SK-N-MC (cell line): ENCODE measurements around the gene RHPN2.

Source experiments
- EZH2 ChIP-seq: fragments of 200-600 bp; sonication (generic); IDR thresholded peaks from one replicate; pipeline ENCODE4 v1.6.1; 2017; ENCODE audit warnings: antibody characterized with exemption
- POLR2AphosphoS5 ChIP-seq: IDR thresholded peaks from 2 replicates; pipeline ENCODE4 v1.6.1; 2012; ENCODE audit warnings: mild to moderate bottlenecking, low read depth, low read length, borderline replicate concordance

DNA sequence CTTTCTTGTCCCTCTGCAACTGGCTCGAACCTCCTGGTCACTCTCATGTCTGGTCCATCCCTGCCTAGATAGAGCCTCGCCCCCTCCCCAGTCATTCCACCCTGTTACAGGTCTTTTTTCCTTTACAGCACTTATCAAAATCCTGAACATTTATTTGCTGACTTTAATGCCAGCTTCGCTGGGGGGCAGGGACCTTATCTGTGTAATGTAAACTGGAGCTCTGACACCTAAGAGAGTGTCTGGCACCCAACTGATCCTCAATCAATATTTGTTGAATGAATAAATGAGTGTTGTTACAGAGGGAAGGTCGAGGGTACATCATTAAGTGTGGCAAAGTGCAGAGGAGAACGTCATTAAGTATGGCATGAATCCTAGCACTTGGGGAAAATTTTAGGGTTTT lies 76.0 kb downstream of the RHPN2 start:
- TF ChIP-seq EZH2 (no peak), POLR2AphosphoS5 (no peak)
